Right lung (tissue), 5 donors: ENCODE measurements around the gene HOXA9. TPM values are rescaled to one million over a fixed set of nuclear protein-coding genes. Genes with fewer than 3 reads are reported as not detected.

ENCODE experiments used
- DNase-seq, 2 donors: peaks; one replicate each; pipeline ENCODE4 v3.0.0-alpha.2; 2013
- polyA plus RNA-seq, 5 donors: library from polyadenylated mRNA; unstranded; fragments of 120-200 nt; gene quantifications; one replicate each; pipeline versions ENCODE4 v1.2.1 to v1.2.3, GENCODE V29; 2013; ENCODE audit warnings: inconsistent platforms in 1 of 5, low replicate concordance in 1 of 5; ENCODE audit not compliant: insufficient read length in 5 of 5, insufficient read depth in 1 of 5

The HOXA9 gene
- polyA plus RNA-seq, 5 donors = 0.17 to 1.2 (median 0.29) TPM

DNA sequence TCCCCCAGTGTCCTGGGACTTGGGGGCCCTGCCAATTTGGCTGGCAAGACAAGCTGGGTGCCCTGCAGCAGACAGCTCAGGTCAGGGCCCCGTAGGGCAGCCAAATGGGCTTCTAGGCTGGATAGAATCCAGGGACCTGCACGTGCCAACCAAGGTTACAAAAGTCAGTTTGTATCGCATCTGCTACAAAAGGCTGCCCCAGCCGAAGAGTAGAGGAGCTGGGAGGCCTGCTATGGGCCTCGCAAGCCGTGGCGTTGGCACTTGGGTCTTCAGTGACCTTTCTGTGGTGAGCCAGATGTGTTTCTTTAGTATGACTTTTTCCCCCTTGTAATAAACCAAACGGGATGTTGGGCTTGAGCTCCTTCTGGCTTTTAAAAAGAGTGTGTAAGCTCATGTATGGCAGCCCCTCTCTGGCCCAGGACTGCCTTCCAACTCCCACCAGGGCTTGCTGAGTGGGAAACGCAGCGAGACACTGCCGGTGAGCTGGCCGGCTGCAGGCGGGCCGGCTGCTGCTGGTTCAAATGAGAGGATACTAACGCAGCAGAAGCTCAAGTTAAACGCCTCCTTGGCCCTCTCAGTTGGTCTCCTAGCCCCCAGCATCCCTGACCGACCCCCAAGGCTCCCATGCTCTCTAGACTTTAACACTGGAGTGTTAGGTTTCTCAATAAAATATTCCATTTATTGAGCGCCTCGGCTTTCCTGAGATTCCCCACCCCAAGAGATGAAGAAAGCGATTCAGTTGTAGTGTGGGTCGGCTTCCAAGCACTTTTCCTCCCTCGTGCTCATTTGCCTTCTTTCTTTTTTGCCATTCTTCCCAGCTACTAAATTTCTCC is 11.8 kb upstream of the HOXA9 start:
- DNase-seq = no peak

DNA sequence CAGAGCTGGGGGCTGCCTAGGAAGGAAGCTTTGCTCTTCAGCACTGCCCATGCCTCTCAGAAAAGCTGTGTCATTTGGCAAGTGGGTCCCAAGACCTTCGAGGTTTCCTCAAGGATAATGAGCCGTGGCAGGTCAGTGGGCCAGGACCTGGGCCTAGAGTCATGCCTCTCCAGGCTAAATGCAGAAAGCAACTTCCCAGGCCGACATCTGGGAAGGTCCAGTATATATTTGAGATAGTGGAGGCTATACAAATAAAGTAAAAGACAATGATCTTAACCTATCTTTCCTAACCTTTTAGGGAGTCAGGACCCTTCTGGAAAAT is 11.1 kb upstream of the HOXA9 start:
- DNase-seq = no peak

DNA sequence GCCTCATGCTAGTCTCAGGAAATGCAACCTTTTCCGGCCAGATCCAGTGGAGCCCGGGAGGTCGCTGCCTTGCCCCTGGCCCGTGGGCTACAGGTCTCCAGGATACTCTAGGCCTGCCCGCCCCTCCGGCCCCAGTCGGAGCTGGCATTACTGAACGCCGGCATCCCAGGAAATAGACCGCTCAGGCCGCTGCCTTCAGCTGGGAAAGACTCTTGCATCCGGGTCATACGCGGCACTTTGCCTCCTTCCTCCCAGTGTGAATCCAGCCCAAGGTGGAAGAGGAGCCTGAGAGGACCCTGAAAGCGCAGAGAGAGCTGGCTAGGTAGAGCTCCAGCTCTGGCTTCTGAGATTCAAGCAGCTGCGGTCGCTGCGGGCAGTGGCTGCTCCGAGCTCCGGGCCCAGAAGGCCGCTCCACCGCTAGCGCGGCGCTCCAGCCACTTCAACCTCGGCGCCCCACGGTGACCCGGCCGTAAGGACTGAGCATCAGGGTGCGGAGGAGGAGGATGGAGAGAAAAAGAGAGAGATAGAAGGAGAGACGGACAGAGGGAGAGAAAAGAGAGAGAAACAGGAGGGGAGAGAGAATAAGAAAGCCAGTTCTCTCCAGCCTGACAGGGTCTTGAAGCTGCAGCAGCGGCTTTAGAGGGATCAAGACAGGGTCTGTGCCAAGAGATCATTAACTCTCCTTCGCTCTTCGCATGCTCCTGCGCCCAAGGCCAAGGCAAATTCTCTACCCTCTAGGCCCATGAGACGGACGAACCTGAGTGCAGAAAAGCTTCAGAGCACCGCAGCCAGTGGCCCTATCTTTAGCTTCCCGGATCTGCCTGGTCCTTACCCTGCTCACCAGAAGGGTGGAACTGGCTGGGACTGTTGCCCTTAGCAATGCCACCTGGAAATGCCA is 10.5 kb upstream of the HOXA9 start:
- no peak for DNase-seq

DNA sequence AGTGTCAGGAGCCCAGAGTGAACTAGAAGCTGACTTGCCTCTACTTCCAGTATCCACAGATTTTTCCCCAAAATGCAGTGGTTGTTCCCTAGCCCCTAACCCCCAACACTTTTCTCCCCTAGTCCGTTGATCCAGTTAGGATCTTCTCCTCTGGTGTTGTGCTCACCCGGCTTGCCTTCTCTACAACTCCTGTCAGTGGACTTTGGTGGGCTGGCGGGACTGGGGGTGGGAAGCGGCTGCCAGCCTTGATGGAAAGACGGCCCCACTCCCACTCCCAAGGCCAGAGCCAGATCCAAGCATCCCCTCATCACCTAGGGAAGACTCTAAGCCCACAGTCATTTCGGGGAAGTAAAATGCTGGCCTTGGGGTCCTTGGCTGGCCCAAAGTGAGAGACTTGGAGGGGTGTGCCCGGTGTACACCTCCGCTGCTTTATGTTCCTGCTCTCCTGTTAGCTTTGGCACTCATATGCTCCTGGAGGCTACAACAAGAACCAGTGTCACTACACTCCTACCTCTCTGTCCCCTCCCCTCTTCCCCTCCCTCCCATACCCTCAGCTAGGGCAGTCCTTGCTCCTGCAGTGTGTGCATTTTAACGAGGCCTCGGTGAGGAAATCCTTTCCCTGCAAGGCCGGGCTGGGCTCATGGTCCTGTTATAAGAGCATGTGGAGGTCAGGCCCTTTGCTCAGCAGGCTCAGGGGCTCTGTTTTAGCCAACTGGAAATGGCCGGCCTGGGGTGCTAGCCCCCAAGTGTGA is 9.7 kb upstream of the HOXA9 start:
- DNase-seq = no peak

DNA sequence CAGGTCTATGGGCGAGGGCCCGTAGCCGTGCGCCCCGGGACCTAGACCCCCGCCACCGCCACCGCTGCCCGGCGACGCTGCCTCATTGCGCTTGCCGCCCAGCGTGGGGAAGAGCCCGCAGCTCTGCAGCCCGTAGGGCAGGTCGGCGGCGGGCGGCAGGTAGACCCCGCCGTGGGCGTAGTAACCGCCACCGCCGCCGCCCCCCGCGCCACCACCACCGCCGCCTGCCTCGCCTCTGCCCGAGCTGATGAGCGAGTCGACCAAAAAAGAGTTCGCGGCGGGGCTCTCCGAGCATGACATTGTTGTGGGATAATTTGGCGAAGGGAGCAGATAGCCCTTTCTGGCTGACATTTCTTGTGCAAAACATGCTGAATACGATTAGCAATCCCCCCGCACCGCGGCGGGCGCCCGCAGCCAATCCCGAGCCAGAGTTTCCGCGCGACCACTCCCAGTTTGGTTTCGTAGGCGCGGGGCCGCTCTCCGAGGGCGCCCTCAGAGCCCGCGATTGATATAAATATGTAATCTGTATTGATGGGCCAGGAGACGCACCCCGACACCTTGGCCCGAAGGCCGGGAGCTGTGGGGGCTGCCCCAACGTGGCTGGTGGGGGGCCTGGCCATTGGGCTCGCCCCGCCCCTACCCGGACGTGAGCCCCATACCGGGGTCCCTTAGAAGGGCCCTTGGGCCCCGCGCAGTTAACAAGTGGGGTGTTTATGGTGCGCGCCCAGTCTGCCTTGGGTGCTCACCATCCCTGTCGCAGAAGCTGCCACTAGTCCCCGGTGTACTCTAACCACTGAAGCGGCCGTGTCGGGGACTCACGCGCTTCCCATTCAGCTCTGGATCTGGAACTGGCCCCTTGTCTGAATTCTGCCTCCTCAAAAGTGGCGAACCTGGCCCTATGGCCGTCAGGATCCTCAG is 8.9 kb upstream of the HOXA9 start, which contains the start of gene HOXA10:
Gene HOXA10, minus strand, starts transcription at position 365 of the 918 bp plus-strand sequence. Its CDS starts 14 bp downstream, at position 351.
- DNase-seq = no peak

DNA sequence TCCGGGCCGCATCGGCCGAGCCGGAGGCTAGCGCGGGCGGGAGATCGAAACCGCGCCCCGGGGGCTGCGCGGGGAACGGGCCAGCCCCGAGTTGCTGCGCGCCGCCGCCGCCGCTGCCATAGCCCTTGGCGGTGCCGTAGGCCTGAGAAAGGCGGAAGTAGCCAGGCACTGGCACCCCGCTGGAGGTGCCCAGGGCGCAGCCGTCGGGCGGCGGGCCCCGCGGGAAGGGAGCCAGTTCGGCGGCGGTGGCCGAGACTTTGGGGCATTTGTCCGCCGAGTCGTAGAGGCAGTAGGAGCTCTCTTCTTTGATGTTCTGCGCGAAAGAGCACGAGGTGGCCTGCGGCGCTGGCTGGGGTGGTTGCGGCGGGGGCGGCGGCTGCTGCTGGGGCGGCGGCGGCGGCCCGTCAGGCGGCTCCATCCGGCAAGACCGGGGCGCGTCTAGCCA is 8.2 kb upstream of the HOXA9 start:
- DNase-seq = no peak

DNA sequence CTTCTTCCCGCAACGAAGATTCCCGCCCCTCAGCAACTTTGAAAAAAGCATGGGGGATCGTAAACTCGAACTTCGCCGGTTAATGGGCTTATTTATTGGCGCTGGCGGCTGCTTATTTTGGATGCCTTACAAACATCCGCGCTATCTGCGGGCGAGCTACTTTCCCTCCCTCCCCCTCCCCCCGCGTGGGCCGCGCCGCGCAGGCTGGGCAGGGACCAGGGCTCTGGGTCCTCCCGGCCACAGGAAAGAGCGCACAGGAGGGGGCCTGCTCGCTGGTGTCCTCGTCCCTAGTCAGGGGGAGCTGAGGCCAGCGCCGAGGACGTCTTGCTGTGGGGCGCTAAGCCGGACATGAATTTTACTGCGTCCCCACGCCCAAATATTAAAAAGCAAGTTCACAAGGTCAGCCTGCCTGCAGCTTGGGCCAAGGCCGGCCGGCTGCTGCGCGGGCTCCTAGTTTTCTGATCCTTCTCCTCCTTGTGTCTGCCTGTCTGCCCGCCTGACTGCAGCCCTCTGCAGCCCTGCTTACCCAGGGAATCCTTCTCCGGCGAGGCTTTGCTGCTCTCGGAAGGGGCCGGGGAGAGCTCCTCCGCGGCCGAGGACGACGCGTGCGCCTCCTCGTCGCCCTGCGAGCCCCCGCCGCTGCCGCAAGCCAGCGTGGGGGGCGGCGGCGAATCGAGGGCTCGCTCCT is 7.6 kb upstream of the HOXA9 start:
- no peak for DNase-seq

DNA sequence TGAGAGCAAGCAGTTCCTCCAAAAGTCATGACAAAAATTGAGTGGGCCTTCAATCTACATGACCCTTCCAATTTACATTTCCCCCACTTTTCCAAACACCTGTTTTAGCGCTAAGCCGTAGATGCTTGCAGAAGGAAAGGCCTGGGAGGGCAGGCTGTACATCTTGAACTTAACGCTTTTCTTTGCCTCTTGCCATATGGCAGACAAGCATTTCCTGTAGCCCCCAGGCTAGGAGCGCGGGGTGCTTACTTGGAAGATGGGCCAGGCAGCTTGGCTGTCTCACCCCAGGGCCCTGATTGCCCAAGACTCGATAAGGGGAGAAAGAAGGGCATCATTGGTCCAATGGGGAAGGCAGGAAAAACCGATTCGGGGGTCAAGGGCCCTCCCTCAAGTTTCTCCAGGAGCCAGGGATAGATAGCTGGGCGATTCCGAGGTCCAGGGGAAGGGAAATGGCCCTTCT is 7.0 kb upstream of the HOXA9 start:
- no peak for DNase-seq

DNA sequence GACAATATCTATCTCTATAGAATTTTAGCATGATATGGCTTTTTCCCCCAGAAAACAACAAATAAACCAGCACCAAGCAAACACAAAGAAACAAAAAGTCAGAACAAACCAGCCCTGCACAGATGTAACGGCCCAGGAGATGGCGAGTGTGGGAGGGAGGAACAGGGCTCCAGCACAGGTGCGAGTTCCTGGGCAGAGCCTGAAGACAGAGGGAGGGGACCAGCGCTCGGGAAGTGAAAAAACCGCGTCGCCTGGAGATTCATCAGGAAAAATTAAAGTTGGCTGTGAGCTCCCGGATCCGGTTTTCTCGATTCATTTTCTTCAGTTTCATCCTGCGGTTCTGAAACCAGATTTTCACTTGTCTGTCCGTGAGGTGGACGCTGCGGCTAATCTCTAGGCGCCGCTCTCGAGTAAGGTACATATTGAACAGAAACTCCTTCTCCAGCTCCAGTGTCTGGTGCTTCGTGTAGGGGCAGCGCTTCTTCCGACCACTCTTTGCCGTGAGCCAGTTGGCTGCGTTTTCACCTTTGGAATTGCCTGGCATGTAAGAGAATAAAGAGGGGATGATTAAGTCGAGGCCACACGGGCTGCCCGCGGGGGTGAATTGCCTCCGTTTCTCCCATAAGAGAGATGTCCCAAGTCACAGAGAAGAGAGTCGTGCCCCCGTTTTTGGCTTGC is 6.4 kb upstream of the HOXA9 start:
- no peak for DNase-seq

DNA sequence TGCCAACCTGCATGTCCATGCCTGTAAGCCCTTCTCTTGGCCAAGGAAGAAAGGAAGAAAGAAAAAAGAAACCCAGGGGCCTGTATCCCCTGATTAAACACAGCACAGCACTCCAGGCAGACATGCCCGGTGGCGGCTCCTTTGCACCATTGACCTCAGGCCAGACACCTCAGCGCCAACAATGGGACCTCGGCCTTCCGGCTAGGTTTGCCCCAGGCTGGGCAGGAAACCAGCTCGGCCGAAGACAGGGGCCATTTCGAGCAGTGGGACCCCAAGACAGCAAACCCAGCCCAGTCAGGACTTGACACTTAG is 5.9 kb upstream of the HOXA9 start:
- no peak for DNase-seq

DNA sequence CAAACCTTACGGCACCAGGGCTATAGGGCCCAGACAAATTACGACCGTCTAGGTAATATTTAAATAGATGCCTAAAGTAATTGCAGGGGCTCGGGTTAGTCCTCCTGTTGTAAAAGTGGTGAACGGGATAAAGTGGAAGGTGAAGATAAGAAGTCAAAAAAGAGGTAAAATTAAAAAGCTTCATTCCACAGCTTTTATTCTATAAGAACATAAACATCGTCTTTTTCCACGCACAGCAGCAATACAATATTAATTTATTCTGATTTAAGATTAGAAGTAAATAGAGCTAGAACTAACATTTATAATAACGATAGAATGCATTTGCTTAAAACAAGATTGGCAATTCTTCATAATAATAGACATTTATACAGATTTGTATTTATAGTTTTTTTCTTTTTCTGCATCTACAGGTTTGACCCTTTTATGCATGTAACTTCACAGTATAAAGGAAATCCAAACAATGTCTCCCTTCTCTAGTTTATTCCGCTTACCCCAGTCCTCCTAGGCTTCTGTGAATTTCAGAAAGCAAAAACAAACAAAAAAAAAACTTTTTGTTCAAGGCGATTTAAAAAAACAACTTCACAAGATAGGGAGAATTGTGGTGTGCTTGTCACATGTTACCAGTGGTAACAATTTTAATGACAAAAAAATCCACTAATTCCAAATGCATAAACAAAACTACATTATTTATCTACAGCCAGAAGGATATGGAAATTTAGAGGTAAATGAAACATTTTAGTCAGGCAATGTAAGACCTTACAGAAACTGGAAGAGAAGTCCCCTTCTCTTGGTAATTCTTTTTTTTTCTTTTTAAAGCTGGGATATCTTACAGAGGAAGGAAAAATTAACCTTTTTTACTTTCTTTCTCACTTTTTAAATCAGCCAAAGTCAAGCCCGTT is 5.3 kb upstream of the HOXA9 start:
- DNase-seq = no peak

DNA sequence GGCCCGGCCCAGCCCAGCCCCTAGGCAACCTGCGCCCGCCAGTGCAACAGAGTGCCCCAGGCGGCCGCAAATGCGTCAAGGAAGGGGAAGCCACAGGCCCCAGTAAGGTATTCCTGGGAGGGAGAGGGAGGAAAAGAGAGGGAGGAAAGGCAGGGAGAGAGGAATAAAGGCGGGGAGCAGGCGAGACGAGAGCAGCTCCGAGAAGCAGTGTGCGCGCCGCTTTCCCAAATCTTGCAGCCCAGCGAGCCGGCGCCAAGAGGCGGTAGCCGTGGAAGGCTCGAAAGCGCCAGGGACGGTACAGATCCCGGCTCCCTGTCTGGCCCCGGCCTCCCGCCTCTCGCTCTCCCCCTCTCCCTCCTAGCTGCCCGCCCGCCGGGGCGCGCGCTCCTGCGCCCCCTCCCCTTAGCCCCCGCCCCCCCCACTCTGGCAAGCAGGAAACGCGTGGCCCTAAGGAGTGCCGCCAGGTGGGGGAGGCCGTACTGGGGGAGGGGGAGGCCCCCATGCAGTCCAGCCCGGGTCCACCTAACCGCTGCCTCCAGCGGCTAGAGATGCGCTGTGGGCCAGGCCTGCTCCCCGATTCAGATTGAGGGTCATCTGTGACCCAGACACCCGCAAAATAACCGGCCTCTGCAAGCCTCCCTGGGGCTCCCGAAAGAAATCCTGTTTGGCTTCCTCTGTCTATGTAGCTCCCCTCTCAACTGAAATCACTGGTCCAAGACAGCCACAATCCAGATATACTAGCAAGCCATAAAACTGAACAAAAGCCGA is 4.5 kb upstream of the HOXA9 start:
- DNase-seq = no peak

DNA sequence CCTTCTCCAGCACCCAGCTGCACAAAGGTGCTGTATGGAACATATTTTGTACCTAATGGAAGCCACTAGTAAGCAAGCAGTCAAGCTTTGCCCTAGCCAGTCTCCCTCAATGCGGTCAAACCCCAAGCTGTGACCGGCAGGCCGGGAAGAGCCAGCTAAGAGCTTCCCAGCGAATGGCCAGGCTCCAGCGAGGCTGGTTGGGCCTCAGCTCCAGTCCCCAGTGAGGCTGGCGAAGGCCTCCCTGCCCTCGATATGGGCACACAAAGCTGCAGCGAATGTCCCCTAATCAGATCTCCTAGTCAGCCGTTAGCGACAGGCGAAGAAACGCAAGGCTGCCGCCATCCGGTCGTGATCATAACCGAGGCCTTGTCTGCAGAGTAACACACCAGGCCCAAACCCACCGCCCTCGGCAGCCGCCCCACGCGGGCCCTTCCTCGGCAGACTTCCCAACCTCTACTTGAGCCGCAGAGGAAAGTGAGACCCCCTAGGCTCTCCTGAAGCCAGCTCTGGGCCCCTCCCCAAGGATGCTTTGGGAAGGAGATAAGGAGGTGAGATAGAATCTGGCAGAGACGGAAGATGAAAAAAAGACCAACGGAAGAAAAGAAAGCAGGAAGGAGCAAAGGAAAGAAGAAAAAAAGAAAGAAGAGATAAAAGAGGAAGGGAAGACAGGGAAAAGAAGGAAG is 3.1 kb upstream of the HOXA9 start:
- no peak for DNase-seq

DNA sequence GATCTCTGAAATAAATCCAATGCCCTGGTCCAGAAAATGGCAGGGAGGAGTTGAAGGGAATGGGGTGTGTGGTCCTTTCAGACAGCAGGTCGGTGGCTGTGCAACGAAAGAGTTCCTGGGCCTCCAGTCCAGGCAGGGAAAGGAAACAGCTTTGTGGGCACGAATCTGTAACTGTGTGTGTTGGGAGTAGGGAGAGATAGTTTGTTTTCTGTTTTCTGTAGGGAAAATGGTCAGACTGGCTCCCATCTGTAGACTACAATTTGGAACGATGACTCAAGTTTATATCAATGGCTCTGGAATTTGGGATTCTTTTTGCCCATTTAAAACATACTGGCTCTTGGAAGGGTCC is 2.6 kb upstream of the HOXA9 start:
- DNase-seq = no peak

DNA sequence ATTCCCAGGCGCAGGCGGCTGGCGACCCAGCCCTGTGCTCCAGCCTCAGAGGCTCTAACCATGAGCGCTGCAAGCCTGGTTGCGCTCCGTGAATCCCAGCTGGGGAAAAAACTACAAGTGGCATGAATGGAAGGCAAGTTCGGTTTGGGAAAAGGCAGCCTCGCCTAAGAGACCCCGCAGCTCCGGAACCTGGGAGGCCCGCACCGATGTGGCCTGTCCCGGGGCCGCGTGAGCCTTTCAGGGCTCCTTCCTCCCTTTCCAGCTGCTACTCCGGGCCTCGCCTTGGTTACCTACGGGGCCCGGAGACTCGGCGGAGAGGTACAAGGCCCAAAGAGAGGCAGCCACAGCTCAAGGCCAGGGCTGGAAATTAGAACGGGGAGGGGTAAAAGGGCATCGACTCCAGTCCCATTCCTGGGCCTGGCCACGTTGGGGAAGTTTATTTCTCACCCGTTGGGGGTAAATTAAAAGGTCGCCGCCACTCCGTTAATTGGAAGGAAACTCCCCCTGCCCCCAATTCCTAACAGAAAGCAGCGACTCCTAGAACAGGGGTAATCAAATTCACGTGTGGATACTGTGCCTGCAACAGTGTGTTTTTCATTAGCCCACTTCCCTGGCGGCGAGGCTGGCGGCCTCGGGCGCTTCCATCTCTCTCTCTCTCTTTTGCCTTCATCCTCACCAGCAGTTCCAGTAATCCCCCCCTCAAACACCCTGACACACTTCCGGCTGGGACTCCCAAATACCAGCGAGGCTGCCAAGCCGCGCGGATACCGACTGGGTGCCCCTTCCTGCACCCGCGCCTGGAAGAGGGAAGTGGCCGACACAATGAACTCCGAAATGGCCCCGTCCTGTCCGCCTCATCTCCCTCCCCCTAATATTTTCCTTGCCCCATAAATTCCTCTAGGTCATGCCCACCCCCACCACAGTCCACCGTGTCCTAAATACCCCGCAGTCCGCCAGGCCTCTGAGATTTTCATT is 1.5 kb upstream of the HOXA9 start:
- DNase-seq = no peak

DNA sequence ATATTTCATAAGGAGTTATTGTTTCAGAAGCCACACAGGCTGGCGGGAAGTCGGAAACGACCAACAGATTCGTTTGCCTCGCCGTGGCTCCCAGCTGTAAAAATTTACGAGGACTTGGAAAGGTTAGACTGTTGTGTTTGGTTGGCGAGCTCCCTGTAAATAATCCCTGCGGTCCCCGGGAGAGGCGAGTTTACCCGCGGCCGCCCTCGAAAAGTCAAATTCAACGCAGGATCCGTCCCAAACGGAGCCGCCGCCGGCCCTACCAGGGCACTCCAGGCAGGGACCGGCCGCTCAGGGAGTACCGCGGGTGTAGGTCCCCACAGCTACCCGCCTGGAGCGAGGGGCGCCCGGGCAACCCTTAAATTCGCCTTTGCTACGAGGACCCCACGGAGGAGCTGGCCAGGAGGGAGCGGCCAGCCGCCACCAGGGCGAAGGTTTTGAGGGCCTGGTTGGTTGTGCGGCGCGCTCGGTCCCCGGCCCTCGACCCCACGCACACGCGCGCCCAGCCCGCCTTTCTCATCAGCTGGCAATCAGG is 726 bp upstream of the HOXA9 start:
- DNase-seq = no peak
